ENCODE data around the gene TFDP1.

TFDP1 gene

DNA sequence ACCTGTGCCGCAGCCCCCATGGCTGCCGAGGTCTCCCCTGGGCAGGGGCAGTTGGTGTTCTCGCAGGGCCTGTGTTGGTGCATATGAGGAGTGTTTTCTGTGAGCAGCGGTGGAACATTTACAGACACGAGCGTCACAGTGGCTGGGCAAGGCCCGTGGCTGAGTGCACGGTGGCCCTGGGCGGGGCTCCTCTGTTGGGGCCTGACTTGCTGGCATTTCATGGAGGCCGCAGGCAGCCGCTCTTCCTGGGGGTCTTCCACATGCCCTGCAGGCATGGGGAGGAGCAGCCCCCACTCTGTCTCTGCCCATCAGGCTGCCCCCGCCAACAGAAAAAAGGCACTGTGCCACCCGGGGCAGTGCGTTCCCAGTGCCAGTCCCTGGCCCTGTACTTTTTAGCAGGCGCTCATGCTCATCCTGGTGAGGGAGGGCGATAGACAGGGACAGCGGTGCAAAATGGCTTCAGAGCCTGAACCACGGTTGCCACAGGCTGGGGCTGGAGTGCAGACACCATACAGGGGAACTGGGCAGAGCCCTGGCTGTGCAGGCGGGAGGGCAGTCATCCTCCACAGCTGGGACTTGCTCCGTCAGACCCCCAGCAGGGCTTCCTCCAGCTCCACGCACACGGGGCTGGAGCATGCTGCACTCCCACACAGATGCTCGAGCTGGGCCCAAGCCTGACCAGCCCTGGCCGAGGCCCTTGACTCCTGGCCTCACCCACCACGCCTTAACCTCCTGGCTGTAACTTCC is 23.5 kb downstream of the TFDP1 start:
- TF ChIP-seq CTCF (IDR thresholded peaks at IDR 0.05; ENCODE audit: insufficient read depth, low read length) (no peak), POLR2AphosphoS5 (IDR thresholded peaks at IDR 0.05; ENCODE audit: low read depth) (0 out of 2 replicates have a peak, but pooled peaks have one; percentile 2)
- no peak for DNase-seq (ENCODE audit: low read depth in 1 of 2, low spot score in 1 of 2)
- Histone ChIP-seq H3K27ac (replicated peaks) (peak overlapping the region; percentile 70), H3K27me3 (ENCODE audit: insufficient read depth, poor library complexity, severe bottlenecking) (no peaks in the 10 kb centered on the region), H3K4me3 (replicated peaks; ENCODE audit: insufficient read depth, low read length) (no peak overlapping the region)

GRCh38 chr13:113608967-113609533 is 24.5 kb downstream of the TFDP1 start:
- no peaks in the 10 kb centered on the region for H3K27me3 ChIP-seq (ENCODE audit: insufficient read depth, poor library complexity, severe bottlenecking)
- H3K27ac ChIP-seq (replicated peaks): peak overlapping the region; percentile 70; the same call in 1 of the 2 replicates
- no peak overlapping the region for H3K4me3 ChIP-seq (replicated peaks; ENCODE audit: insufficient read depth, low read length)
- DNase-seq (ENCODE audit: low read depth in 1 of 2, low spot score in 1 of 2): no peak
- TF ChIP-seq POLR2AphosphoS5 (IDR thresholded peaks at IDR 0.05; ENCODE audit: low read depth) (no peak; the same call in 1 of the 2 replicates), SPI1 (IDR thresholded peaks at IDR 0.05; ENCODE audit: borderline replicate concordance, low read depth) (no peak)

DNA sequence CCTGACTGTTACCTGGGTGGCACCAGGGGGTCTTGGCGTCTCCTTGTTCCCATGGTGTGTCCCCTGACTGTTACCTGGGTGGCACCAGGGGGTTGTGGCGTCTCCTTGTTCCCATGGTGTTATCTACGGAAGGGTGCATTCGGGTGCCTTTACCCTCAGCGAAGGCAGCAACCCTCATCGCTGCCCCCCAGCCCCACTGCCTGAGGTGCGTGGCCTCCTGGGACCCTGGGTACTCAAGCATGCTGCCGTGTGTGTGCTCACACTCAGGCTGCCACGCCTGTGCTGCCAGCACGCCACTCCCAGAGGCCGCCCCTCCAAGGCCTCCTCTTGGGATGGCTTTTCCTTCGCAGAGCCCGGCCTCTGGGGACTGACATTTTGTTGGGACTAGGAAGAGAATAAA is 25.1 kb downstream of the TFDP1 start:
- Histone ChIP-seq H3K27me3 (ENCODE audit: insufficient read depth, poor library complexity, severe bottlenecking) (no peaks in the 10 kb centered on the region), H3K4me3 (replicated peaks; ENCODE audit: insufficient read depth, low read length) (no peak overlapping the region), H3K27ac (replicated peaks) (no peak overlapping the region)
- no peak for TF ChIP-seq SPI1 (IDR thresholded peaks at IDR 0.05; ENCODE audit: borderline replicate concordance, low read depth)
- no peak for TF ChIP-seq CTCF (IDR thresholded peaks at IDR 0.05; ENCODE audit: insufficient read depth, low read length)
- TF ChIP-seq GABPA (IDR thresholded peaks at IDR 0.05; ENCODE audit: low read depth): no peak
- no peak for TF ChIP-seq POLR2AphosphoS5 (IDR thresholded peaks at IDR 0.05; ENCODE audit: low read depth)
- TF ChIP-seq, protein P1, sequence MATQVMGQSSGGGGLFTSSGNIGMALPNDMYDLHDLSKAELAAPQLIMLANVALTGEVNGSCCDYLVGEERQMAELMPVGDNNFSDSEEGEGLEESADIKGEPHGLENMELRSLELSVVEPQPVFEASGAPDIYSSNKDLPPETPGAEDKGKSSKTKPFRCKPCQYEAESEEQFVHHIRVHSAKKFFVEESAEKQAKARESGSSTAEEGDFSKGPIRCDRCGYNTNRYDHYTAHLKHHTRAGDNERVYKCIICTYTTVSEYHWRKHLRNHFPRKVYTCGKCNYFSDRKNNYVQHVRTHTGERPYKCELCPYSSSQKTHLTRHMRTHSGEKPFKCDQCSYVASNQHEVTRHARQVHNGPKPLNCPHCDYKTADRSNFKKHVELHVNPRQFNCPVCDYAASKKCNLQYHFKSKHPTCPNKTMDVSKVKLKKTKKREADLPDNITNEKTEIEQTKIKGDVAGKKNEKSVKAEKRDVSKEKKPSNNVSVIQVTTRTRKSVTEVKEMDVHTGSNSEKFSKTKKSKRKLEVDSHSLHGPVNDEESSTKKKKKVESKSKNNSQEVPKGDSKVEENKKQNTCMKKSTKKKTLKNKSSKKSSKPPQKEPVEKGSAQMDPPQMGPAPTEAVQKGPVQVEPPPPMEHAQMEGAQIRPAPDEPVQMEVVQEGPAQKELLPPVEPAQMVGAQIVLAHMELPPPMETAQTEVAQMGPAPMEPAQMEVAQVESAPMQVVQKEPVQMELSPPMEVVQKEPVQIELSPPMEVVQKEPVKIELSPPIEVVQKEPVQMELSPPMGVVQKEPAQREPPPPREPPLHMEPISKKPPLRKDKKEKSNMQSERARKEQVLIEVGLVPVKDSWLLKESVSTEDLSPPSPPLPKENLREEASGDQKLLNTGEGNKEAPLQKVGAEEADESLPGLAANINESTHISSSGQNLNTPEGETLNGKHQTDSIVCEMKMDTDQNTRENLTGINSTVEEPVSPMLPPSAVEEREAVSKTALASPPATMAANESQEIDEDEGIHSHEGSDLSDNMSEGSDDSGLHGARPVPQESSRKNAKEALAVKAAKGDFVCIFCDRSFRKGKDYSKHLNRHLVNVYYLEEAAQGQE (IDR thresholded peaks at IDR 0.05; ENCODE audit: insufficient replicate concordance, low read depth): no peak
- DNase-seq (ENCODE audit: low read depth in 1 of 2, low spot score in 1 of 2): no peak

DNA sequence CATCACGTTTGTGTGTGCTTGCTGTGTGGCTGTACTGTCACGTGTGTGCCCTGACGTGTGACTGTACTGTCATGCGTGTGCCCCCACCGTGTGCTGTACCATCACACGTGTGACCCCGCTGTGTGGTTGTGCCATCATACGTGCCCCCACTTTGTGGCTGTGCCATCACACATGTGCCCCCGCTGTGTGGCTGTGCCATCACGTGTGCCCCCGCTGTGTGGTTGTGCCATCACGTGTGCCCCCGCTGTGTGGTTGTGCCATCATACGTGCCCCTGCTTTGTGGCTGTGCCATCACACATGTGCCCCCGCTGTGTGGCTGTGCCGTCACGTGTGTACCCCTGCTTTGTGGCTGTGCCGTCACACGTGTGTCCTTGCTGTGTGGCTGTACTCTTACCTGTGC is 25.7 kb downstream of the TFDP1 start:
- TF ChIP-seq POLR2AphosphoS5 (IDR thresholded peaks at IDR 0.05; ENCODE audit: low read depth) (no peak), SPI1 (IDR thresholded peaks at IDR 0.05; ENCODE audit: borderline replicate concordance, low read depth) (no peak), GABPA (IDR thresholded peaks at IDR 0.05; ENCODE audit: low read depth) (no peak), CTCF (IDR thresholded peaks at IDR 0.05; ENCODE audit: insufficient read depth, low read length) (no peak)
- TF ChIP-seq, protein P1 (IDR thresholded peaks at IDR 0.05; ENCODE audit: insufficient replicate concordance, low read depth): no peak
- DNase-seq (ENCODE audit: low read depth in 1 of 2, low spot score in 1 of 2): no peak
- H3K27me3 ChIP-seq (ENCODE audit: insufficient read depth, poor library complexity, severe bottlenecking): no peaks in the 10 kb centered on the region
- no peak overlapping the region for H3K4me3 ChIP-seq (replicated peaks; ENCODE audit: insufficient read depth, low read length)
- no peak overlapping the region for H3K27ac ChIP-seq (replicated peaks)

All from HL-60 (cell line).